Measurements from ENCODE around the gene LILRA1.
"Not testable (repeated sequence)": the region's sequence is repeated elsewhere in the genome, so short reads cannot be mapped to it uniquely, and the experiment has no call there.

- TF ChIP-seq, protein P1, sequence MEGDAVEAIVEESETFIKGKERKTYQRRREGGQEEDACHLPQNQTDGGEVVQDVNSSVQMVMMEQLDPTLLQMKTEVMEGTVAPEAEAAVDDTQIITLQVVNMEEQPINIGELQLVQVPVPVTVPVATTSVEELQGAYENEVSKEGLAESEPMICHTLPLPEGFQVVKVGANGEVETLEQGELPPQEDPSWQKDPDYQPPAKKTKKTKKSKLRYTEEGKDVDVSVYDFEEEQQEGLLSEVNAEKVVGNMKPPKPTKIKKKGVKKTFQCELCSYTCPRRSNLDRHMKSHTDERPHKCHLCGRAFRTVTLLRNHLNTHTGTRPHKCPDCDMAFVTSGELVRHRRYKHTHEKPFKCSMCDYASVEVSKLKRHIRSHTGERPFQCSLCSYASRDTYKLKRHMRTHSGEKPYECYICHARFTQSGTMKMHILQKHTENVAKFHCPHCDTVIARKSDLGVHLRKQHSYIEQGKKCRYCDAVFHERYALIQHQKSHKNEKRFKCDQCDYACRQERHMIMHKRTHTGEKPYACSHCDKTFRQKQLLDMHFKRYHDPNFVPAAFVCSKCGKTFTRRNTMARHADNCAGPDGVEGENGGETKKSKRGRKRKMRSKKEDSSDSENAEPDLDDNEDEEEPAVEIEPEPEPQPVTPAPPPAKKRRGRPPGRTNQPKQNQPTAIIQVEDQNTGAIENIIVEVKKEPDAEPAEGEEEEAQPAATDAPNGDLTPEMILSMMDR (IDR thresholded peaks at IDR 0.05): not testable (repeated sequence)
- not testable (repeated sequence) for TF ChIP-seq POLR2A (IDR thresholded peaks at IDR 0.05)
These were observed 36.8 kb downstream of the LILRA1 start, which contains the start of gene LILRB1 for GRCh38 chr19:54630262-54630661.
